ES-I3 (cell line): Measurements from ENCODE around the gene REEP2.
"Not testable (repeated sequence)": the region's sequence is repeated elsewhere in the genome, so short reads cannot be mapped to it uniquely, and the experiment has no call there.

Experiments
- H3K36me3 ChIP-seq: 2 replicates; pipeline ENCODE4 v1.6.1; 2013; ENCODE audit warnings: mild to moderate bottlenecking, low read length, control low read depth, moderate library complexity; ENCODE audit not compliant: insufficient read depth
- H3K4me1 ChIP-seq: 2 replicates; pipeline ENCODE4 v1.6.1; 2013; ENCODE audit warnings: mild to moderate bottlenecking, control low read depth, low read length; ENCODE audit not compliant: insufficient read depth
- H3K9ac ChIP-seq: 2 replicates; pipeline ENCODE4 v1.6.1; 2013; ENCODE audit warnings: low read depth, mild to moderate bottlenecking, low read length, moderate library complexity
- H3K9me3 ChIP-seq: 2 replicates; pipeline ENCODE4 v1.6.1; 2013; ENCODE audit warnings: mild to moderate bottlenecking, low read length, moderate library complexity; ENCODE audit not compliant: control insufficient read depth, insufficient read depth

Gene REEP2

DNA sequence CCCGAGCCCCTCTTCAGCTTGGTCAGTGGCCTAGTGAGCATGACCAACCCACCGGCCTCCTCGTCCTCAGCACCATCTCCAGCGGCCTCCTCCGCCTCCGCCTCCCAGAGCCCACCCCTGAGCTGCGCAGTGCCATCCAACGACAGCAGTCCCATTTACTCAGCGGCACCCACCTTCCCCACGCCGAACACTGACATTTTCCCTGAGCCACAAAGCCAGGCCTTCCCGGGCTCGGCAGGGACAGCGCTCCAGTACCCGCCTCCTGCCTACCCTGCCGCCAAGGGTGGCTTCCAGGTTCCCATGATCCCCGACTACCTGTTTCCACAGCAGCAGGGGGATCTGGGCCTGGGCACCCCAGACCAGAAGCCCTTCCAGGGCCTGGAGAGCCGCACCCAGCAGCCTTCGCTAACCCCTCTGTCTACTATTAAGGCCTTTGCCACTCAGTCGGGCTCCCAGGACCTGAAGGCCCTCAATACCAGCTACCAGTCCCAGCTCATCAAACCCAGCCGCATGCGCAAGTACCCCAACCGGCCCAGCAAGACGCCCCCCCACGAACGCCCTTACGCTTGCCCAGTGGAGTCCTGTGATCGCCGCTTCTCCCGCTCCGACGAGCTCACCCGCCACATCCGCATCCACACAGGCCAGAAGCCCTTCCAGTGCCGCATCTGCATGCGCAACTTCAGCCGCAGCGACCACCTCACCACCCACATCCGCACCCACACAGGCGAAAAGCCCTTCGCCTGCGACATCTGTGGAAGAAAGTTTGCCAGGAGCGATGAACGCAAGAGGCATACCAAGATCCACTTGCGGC, 28.2 kb downstream of the REEP2 start:
- Histone ChIP-seq H3K4me1 (no peaks in the 10 kb centered on the region), H3K9ac (no peak overlapping the region), H3K9me3 (no peaks in the 10 kb centered on the region), H3K36me3 (no peaks in the 10 kb centered on the region)

DNA sequence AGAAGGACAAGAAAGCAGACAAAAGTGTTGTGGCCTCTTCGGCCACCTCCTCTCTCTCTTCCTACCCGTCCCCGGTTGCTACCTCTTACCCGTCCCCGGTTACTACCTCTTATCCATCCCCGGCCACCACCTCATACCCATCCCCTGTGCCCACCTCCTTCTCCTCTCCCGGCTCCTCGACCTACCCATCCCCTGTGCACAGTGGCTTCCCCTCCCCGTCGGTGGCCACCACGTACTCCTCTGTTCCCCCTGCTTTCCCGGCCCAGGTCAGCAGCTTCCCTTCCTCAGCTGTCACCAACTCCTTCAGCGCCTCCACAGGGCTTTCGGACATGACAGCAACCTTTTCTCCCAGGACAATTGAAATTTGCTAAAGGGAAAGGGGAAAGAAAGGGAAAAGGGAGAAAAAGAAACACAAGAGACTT, 28.9 kb downstream of the REEP2 start:
- Histone ChIP-seq H3K9ac (no peak overlapping the region), H3K9me3 (no peaks in the 10 kb centered on the region), H3K4me1 (no peaks in the 10 kb centered on the region), H3K36me3 (no peaks in the 10 kb centered on the region)

DNA sequence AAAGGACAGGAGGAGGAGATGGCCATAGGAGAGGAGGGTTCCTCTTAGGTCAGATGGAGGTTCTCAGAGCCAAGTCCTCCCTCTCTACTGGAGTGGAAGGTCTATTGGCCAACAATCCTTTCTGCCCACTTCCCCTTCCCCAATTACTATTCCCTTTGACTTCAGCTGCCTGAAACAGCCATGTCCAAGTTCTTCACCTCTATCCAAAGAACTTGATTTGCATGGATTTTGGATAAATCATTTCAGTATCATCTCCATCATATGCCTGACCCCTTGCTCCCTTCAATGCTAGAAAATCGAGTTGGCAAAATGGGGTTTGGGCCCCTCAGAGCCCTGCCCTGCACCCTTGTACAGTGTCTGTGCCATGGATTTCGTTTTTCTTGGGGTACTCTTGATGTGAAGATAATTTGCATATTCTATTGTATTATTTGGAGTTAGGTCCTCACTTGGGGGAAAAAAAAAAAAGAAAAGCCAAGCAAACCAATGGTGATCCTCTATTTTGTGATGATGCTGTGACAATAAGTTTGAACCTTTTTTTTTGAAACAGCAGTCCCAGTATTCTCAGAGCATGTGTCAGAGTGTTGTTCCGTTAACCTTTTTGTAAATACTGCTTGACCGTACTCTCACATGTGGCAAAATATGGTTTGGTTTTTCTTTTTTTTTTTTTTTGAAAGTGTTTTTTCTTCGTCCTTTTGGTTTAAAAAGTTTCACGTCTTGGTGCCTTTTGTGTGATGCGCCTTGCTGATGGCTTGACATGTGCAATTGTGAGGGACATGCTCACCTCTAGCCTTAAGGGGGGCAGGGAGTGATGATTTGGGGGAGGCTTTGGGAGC, 29.5 kb downstream of the REEP2 start:
- no peak overlapping the region for H3K9ac ChIP-seq
- no peaks in the 10 kb centered on the region for H3K4me1 ChIP-seq
- H3K9me3 ChIP-seq: no peaks in the 10 kb centered on the region
- no peaks in the 10 kb centered on the region for H3K36me3 ChIP-seq

DNA sequence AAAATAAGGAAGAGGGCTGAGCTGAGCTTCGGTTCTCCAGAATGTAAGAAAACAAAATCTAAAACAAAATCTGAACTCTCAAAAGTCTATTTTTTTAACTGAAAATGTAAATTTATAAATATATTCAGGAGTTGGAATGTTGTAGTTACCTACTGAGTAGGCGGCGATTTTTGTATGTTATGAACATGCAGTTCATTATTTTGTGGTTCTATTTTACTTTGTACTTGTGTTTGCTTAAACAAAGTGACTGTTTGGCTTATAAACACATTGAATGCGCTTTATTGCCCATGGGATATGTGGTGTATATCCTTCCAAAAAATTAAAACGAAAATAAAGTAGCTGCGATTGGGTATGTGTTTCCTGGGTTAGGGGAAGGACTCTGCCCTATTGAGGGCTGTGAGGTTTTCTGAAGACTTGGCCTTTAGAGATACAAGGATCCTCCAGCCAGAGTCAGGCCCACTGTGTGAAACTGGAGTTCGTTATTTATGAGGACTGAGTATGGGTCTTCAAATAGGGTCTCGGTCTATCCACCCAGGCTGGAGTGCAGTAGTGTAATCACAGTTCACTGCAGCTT, 30.2 kb downstream of the REEP2 start:
- Histone ChIP-seq H3K36me3 (no peaks in the 10 kb centered on the region), H3K4me1 (no peaks in the 10 kb centered on the region), H3K9me3 (no peaks in the 10 kb centered on the region), H3K9ac (no peak overlapping the region)

DNA sequence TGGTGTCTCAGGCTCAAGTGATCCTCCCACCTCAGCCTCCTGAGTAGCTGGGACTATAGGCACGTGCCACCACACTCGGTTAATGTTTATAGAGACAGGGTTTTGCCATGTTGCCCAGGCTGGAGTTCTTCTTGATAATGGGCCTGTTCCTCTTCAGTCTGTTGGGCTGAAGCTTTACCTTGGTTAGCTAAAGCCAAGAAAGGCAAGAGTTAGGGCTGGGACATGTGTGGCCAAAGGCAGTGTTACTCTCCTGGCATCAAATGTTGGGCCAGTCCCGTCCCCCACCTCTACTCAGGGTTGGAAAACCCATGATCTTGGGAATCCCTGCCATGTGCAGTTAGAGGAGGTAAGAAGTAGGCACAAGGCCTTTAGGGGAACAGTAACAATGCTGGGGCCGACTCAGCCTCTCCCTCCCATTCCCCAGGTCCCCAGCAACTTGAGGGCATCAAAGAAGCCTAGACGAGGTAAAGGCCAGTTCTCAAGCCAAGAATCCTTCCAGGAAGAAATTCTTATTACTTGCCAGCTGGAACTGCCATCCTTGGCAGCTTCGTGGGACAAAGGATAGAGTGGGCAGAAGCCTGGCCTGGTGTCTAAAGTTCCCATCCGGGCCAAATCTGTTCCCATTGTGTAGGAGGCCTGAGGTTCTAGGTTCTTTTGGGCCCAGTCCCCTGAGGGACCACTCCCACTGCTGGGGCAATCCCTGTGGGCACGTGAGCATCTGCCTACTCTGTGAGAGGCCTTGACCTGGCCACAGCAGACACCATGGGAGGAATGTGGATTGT, 30.9 kb downstream of the REEP2 start:
- H3K36me3 ChIP-seq: no peaks in the 10 kb centered on the region
- no peaks in the 10 kb centered on the region for H3K9me3 ChIP-seq
- no peak overlapping the region for H3K9ac ChIP-seq
- H3K4me1 ChIP-seq: no peaks in the 10 kb centered on the region

DNA sequence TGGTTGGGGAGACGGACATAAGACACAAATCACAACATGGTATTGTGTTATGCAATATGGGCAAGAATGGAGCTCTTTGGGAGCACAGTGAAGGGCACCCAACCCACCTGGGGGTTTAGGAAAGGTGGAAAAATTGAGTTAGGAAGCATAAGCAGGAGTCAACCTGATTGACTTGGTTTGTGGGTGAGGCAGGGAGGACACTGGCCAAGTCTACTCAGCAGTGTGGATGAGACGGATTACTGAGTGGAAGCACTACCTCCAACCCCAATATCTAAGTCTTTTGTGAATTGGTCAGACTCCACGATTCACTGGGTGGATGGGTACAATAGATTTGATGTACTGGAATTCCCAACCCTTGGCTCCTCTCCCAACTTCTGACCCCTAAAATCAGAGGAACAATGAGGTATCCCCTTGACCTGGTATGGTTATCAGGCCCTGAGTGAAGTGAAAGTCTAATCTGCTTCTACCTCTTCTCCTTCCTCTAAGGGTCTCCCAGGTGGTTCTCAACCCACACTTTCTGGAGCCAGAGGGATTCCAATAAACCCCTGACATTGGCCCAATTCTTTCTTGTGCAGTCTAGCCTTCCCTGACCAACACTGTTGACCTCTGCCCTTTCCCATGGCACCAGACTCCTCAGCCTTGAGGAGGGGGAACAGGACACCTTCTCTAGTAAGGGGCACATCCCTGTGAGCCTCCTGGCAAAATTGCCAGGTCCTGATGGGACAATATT, 31.6 kb downstream of the REEP2 start:
- H3K4me1 ChIP-seq: no peaks in the 10 kb centered on the region

DNA sequence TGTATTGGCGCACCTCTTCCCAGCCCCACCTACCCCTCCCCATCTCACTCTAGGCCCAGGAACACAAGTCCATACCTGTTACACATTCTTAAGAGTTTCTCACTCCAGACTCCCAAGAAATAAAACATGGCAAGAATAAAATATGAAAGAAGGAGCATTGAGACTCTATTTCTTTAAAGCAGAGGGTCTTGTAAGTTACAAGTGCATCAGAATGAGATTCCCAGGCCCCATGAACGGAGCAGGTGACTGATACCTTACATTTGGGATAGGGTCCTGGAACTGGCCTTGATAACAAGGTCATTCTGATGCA, 32.1 kb downstream of the REEP2 start:
- no peaks in the 10 kb centered on the region for H3K9me3 ChIP-seq
- no peaks in the 10 kb centered on the region for H3K36me3 ChIP-seq
- no peaks in the 10 kb centered on the region for H3K4me1 ChIP-seq
- H3K9ac ChIP-seq: no peak overlapping the region

More for the DNA sequence above, 31.6 kb downstream of the REEP2 start:
- Histone ChIP-seq H3K9me3 (no peaks in the 10 kb centered on the region), H3K36me3 (no peaks in the 10 kb centered on the region), H3K9ac (no peak overlapping the region)

DNA sequence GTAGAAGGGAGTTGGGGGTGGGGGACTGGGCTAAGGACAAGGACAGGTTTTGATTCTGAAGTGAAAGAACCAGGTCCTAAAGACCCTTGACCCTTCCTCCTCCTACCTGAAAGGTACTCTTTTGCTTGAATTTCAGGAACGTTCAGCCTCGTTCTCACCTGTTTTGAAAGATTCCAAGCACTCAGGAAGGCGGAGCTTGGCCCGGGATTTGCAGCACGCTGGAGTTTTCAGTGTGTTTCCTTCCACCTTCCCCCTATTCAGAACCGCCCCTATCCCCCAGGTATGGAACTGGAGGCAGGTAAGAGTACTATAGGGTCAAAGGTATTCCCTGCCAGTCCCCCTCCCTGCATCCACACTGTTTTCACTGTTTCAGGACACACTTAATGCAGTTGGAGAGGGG, 33.5 kb downstream of the REEP2 start:
- Histone ChIP-seq H3K9ac (no peak overlapping the region), H3K4me1 (no peaks in the 10 kb centered on the region), H3K9me3 (no peaks in the 10 kb centered on the region), H3K36me3 (no peaks in the 10 kb centered on the region)

DNA sequence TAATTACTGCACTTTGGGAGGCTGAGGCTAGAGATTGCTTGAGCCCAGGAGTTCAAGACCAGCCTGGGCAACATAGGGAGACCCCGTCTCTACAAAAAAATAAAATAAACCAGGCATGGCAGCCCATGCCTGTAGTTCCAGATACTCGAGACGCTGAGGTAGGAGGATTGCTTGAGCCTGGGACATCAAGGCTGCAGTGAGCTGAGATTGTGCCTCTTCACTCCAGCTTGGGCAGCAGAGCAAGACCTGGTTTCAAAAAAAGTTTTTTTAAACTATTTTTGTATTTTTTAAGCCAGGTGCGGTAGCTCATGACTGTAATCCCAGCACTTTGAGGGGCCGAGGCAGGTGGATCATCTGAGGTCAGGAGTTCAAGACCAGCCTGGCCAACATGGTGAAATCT, 34.3 kb downstream of the REEP2 start:
- not testable (repeated sequence) for H3K9me3 ChIP-seq, H3K9ac ChIP-seq, H3K36me3 ChIP-seq, H3K4me1 ChIP-seq

DNA sequence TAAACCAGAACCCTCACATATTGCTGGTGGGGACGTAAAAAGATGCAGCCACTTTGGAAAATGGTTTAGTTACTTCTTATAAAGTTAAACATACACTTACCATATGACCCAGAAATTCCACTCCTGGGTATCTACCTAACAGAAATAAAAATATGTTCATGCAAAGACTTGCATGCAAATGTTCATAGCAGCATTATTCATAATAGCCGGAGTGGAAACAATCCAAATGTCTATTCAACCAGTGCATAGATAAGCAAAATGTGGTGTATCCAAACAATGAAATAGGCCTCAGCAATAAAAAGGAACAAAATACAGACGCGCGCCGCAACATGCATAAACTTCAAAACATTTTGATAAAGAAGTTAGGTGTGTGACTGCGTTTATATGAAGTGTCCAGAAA, 38.1 kb downstream of the REEP2 start:
- Histone ChIP-seq H3K4me1 (no peaks in the 10 kb centered on the region), H3K9me3 (no peaks in the 10 kb centered on the region), H3K36me3 (no peaks in the 10 kb centered on the region), H3K9ac (no peak overlapping the region)

DNA sequence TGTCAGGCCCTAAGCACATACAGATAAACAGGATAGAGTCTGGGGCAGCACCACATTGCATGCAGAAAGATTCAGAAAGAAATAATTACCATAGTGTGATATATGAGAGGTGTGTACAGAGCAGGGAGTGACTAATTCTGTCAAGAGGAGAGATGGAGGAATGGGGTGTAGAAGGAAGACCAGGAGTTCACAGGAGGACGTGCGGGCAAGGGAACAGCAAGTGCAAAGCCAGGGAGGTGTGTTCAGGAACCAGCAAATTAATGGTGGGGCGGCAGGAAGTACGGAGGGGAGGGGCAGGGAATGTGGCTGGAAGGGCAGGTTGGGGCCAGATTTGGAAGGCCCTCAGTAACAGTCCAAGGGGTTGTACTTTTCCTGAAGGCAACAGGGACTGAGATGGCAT, 43.8 kb downstream of the REEP2 start:
- no peaks in the 10 kb centered on the region for H3K36me3 ChIP-seq
- peaks cover 7% of the 10 kb centered on the region for H3K4me1 ChIP-seq
- H3K9me3 ChIP-seq: no peaks in the 10 kb centered on the region
- H3K9ac ChIP-seq: no peak overlapping the region

DNA sequence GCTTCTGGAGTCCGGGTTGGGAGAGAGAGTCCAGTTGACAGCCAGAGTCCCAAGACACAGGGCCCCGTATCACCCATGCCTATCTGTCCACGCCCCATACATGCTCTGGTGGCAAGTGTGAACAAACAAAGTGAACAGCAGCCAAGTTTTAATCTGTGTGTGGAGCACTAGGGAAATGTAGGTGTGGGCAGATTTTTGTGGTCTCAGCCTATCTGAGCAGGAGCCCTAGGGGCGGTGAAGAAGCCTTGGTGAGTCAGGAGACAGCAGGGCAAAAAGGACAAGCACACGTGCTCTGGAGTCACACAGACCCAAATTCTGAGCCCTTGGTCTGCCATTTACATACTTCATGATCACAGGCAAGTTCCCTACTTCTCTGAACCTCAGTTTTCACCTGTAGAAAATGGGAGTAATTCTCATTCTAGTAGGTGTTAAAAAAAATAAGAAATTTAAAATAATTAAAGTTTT, 49.7 kb downstream of the REEP2 start:
- Histone ChIP-seq H3K9me3 (no peaks in the 10 kb centered on the region), H3K4me1 (peaks cover 17% of the 10 kb centered on the region), H3K9ac (no peak overlapping the region), H3K36me3 (no peaks in the 10 kb centered on the region)

DNA sequence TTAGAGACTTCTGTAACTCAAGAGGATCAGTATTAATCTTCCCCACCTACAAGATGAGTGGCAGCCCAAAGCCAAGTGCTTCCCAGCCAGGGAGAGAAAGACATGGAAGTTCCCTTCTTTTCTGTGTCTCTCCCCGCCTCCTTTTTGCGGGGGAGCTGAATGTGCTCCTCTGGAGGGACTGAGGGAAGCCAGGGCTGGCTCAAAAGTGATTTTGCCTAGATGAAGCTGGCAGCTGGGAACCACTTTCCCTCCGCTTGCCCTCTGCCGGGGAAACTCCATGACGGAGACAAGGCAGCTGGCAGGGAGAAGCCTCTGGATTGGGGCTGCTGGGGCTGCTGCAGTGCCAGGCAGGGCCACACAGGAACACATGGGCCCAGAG, 50.8 kb downstream of the REEP2 start:
- no peaks in the 10 kb centered on the region for H3K36me3 ChIP-seq
- H3K4me1 ChIP-seq: peaks cover 21% of the 10 kb centered on the region
- no peaks in the 10 kb centered on the region for H3K9me3 ChIP-seq
- H3K9ac ChIP-seq: no peak overlapping the region
